HG03521 (cell line): ENCODE results near the gene BACH1.
"Not testable (repeated sequence)": the region's sequence is repeated elsewhere in the genome, so short reads cannot be mapped to it uniquely, and the experiment has no call there.

Experiments used
- ATAC-seq: cut with Tn5 transposase; IDR thresholded peaks from one replicate; pipeline ENCODE4 v1.9.1; 2021; ENCODE audit warnings: mild to moderate bottlenecking, moderate library complexity; ENCODE audit not compliant: unreplicated experiment

BACH1 gene

GRCh38 chr21:29298348-29299045 lies at the start of gene BACH1:
BACH1 (plus strand) TSS chr21:29298922; CDS start chr21:29321281, 22,359 bp downstream.
- peak; percentile 61 for ATAC-seq

GRCh38 chr21:29249289-29249688 lies 49.4 kb upstream of the BACH1 start:
- not testable (repeated sequence) for ATAC-seq

DNA sequence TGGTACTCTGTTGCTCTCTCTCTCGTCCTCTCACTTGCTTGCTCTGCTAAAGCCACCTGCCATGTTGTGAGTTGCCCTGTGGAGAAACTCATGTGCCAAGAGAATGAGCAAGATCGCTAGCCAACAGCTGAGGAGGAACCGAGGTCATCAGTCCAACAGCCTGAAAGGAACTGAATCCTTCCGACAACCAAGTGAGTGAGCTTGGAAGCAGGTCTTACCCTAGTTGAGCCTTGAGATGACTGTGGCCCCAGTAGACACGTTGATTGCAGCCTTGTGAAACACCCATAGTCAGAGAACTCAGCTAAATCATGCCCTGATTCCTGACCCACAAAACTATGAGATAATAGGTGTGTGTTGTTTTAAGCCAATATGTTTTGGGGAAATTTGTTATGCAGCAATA lies 48.1 kb upstream of the BACH1 start:
- no peak for ATAC-seq

GRCh38 chr21:29253861-29254260 lies 44.9 kb upstream of the BACH1 start:
- not testable (repeated sequence) for ATAC-seq

- ATAC-seq, result no peak
Measured at GRCh38 chr21:29254550-29254949, 44.2 kb upstream of the BACH1 start.

DNA sequence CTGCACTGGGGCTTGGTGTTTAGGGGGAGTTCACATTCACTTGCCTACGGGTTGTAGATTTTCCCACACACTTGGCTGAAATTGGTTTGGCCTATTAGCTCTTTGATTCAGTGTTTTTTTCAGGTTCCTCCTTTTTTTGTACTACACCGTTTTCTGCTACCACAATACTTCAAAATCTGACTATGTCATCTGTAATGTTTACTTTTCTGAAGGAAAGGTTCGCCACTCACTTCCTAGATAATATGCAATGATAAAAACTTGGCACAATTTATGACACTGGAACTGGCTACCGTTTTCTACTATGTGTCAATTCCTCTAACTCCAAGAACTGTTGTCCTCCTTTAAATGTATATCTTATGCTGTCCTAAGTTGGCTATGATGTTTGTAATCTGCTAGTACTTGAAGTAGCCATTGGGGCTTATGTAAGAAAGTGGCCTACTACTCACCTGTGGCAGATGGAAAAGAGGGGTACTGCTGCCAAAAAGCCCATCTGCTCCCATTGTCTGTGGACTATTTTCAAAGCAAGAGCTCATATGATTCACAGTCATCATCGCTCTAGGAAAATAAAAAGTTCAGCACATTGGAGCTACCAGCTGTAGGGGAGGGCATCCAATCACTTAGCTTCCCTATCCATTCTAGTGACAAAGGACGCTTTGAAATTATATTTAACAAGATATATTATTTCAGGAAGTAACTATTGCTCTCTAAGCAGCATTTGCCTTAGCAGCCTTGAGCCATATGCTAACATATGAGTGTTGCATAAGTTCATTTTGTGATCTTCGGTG lies 42.4 kb upstream of the BACH1 start:
- no peak for ATAC-seq

GRCh38 chr21:29257701-29258100 lies 41.0 kb upstream of the BACH1 start:
- no peak for ATAC-seq

DNA sequence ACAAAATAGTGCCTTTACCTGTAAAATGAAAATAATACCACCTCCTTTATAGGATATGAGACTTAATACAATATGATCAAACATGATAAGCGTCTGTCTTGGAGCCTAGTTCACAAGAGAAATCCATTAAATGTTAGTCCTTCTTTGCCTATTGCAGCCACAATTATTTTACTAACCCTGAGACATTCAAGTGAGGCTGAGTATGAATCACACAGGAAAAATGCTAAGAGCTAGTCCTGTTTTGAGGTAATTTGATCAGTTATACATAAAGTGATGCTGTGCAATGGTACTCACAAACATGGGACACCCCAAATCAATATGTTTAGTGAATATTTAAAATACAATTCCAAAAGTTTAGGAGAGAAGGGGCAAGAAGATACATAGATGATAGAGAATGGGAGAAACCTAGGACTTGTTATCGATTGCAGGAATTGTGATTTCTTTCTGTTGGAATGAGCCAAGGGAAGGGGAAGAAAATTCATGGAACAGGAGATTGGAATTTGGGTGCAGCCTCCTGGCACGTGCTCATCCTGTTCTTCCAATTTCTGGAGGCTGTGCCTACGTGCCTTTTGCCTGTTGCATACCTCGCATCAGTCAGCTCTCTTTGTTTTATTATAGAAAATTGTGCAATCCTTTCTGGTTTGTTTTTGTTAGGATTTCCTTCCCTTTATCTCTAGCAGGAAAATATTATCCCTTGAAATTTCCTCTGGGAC lies 39.9 kb upstream of the BACH1 start:
- no peak for ATAC-seq

DNA sequence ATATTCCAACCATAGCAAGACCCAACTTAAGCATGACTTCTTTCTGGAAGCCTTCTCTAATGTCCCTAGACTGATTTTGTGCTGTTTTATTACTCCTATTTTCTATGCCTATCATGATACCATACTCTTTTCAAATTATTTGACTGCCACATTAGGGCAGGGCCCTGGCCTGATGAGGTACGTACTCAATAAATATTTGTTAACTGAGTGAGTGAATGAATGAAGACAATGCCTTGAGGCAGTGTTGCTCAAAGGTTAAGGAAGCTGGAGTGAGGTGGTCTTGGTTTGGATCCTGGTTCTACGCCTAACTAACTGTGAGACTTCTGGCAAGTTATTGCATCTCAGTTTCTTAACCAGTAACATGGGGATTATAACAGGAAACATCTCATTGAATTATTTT lies 38.3 kb upstream of the BACH1 start:
- no peak for ATAC-seq

GRCh38 chr21:29261555-29262540 lies 36.9 kb upstream of the BACH1 start:
- no peak for ATAC-seq

DNA sequence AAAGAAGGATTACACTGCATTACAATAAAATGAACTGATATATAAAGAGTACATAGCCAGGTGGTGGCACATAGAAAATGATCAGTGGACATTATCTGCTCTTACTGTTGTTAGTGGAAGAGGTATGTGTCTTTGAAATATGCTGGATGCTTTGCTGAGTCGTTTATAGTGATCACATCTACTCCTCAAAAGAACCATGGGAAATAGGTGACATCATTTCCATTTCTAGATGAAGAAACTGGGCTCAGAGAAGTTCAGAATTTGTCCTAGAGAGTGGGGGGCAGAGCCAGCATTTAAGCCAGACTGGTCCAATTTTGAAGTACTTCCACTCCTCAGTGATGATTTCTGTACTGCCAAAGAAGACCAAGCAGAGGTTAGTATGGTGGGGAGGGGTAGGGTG lies 34.0 kb upstream of the BACH1 start:
- ATAC-seq, result no peak

- no peak for ATAC-seq
Measured at GRCh38 chr21:29265690-29266479, 32.8 kb upstream of the BACH1 start.

GRCh38 chr21:29267666-29268065 lies 31.1 kb upstream of the BACH1 start:
- no peak for ATAC-seq

- no peak for ATAC-seq
Measured at GRCh38 chr21:29271927-29272333, 26.8 kb upstream of the BACH1 start.

DNA sequence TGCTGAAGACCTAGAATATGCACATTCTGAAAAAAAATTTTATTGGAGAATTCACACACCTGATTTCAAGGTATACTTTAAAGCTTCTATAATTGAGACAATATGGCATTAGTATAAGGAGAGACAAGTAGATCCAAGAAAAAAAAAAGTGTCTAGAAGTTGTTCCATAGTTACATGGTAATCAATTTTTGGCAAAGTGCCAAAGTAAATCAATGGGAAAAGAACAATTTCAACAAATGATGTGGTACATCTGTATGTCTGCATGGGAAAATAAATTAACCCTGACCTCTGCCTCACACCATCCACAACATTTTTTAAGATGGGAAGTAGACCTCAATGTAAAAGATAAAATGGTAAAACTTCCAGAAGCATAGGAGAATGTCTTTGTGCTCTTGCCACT lies 21.3 kb upstream of the BACH1 start:
- no peak for ATAC-seq

DNA sequence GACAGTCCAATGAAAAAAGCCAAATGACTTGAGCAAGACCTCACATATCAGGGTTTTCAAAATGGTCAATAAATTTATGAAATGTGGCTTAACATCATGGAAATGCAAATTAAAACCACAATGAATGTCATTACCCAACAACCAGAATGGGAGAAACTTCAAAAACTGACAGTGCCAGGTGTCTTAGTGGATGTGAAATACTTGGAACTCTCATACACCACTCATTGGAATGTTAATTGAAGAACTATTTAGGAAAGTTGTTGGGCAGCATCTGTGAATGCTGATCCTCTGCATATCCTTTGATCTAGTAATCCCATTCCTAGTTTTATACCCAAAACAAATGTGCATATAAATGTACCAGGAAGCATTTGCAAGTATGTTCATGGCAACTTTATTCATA lies 19.2 kb upstream of the BACH1 start:
- no peak for ATAC-seq

DNA sequence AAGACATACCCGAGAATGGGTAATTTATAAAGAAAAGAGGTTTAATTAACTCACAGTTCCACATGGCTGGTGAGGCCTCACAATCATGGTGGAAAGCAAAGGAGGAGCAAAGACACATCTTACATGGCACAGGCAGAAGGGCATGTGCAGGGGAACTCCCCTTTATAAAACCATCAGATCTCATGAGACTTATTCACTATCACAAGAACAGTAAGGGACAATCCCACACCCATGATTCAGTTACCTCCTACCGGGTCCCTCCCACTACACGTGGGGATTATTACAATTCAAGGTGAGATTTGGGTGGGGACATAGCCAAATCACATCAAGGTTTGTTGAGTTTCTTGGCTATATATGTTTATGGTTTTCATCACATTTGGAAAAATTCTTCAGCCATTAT lies 16.9 kb upstream of the BACH1 start:
- ATAC-seq, result not testable (repeated sequence)

GRCh38 chr21:29287383-29287782 lies 11.3 kb upstream of the BACH1 start:
- ATAC-seq, result no peak

GRCh38 chr21:29288239-29288638 lies 10.5 kb upstream of the BACH1 start:
- ATAC-seq, result no peak

DNA sequence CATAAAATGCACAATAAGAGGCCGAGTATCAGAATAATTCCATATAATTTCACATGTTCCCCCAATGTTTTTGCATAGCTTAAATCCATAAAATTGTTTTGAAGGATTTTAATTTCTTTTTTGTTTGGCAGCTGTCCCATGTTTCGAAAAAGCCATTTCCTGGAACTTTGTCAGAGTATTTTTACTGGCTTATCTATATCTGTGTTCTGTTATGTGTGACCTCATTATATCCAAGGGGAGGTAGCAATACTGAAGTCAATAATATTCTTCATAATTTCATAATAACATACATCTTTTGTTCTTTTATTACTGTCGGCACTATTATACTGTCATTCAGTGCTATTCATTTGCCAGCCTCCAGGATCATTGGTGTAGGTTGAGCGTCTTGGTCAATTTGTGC lies 9.4 kb upstream of the BACH1 start:
- ATAC-seq, result no peak
